Neural cell (in vitro differentiated cells): Measurements from ENCODE around the gene NBL1.

Experiments
- EP300 ChIP-seq: fragments of 450-650 bp; conservative IDR thresholded peaks from 2 replicates; pipeline ENCODE4 v1.6.1; 2014; ENCODE audit warnings: antibody characterized with exemption, mild to moderate bottlenecking, moderate library complexity; ENCODE audit not compliant: poor library complexity, severe bottlenecking
- EZH2 ChIP-seq: fragments of 200-600, 300-800 bp; shearing (Covaris generic), sonication (generic); IDR thresholded peaks from 2 replicates; pipeline ENCODE4 v1.6.1; 2014; ENCODE audit warnings: antibody characterized with exemption, low read length, borderline replicate concordance, mild to moderate bottlenecking; ENCODE audit not compliant: insufficient read depth, poor library complexity, severe bottlenecking
- MXI1 ChIP-seq: fragments of 450-650 bp; conservative IDR thresholded peaks from 2 replicates; pipeline ENCODE4 v1.6.1; 2014; ENCODE audit warnings: antibody characterized with exemption, mild to moderate bottlenecking; ENCODE audit not compliant: poor library complexity, severe bottlenecking
- POLR2AphosphoS5 ChIP-seq: IDR thresholded peaks from 2 replicates; pipeline ENCODE4 v1.6.1; 2012
- RAD21 ChIP-seq: fragments of 450-650 bp; conservative IDR thresholded peaks from 2 replicates; pipeline ENCODE4 v1.6.1; 2014; ENCODE audit warnings: antibody characterized with exemption, mild to moderate bottlenecking, moderate library complexity
- SMC3 ChIP-seq: fragments of 450-650 bp; conservative IDR thresholded peaks from 2 replicates; pipeline ENCODE4 v1.6.1; 2014; ENCODE audit warnings: antibody characterized with exemption, mild to moderate bottlenecking, moderate library complexity; ENCODE audit not compliant: poor library complexity
- TF ChIP-seq, protein P1 (sequence below): fragments of 450-650 bp; IDR thresholded peaks from 2 replicates; pipeline ENCODE4 v1.5.1; 2014; ENCODE audit warnings: antibody characterized with exemption, mild to moderate bottlenecking, moderate library complexity; ENCODE audit not compliant: poor library complexity, severe bottlenecking

DNA sequence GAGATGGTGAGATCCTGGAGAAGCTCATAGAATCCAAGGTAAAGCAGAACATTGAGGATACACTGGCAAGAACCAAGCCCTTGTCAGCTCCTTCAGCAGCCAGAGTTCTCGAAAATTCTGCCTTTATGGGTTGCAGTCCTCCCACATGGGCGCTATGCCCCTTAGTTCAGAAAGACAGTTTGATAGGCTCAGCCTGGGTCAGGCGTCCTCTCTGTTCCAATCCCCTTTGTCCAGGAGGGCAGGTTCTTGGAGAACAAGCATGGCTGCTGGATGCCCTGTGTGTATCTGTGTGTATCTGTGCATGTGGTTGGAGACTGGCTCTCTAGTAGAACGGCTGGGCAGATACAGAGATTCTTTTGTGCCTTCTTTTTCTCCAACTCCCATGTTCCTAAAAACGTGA lies 8.0 kb upstream of the NBL1 start:
- TF ChIP-seq RAD21 (no peak), SMC3 (no peak), POLR2AphosphoS5 (no peak), MXI1 (no peak), EZH2 (no peak), EP300 (no peak)
- TF ChIP-seq, protein P1, sequence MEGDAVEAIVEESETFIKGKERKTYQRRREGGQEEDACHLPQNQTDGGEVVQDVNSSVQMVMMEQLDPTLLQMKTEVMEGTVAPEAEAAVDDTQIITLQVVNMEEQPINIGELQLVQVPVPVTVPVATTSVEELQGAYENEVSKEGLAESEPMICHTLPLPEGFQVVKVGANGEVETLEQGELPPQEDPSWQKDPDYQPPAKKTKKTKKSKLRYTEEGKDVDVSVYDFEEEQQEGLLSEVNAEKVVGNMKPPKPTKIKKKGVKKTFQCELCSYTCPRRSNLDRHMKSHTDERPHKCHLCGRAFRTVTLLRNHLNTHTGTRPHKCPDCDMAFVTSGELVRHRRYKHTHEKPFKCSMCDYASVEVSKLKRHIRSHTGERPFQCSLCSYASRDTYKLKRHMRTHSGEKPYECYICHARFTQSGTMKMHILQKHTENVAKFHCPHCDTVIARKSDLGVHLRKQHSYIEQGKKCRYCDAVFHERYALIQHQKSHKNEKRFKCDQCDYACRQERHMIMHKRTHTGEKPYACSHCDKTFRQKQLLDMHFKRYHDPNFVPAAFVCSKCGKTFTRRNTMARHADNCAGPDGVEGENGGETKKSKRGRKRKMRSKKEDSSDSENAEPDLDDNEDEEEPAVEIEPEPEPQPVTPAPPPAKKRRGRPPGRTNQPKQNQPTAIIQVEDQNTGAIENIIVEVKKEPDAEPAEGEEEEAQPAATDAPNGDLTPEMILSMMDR: no peak
